Bone marrow (tissue), 2 donors: ENCODE measurements around the gene GYG2.

ENCODE experiments used
- DNase-seq, 2 donors: peaks; one replicate each; lab custom pipeline; 2025; lab: John Stamatoyannopoulos, UW

Gene GYG2

GRCh38 chrX:2817036-2817435 lies 11.7 kb upstream of the GYG2 start:
- no peak for DNase-seq

GRCh38 chrX:2819345-2820135 lies 9.2 kb upstream of the GYG2 start:
- no peak for DNase-seq

- DNase-seq = no peak
These were observed 8.5 kb upstream of the GYG2 start for GRCh38 chrX:2820136-2820771.

GRCh38 chrX:2823795-2824386 lies 4.8 kb upstream of the GYG2 start:
- no peak for DNase-seq

- DNase-seq = no peak
These were observed 3.8 kb upstream of the GYG2 start for GRCh38 chrX:2824886-2825285.

GRCh38 chrX:2828959-2829411 lies 255 bp downstream of the GYG2 start:
- no peak for DNase-seq

GRCh38 chrX:2829469-2830246 lies 928 bp downstream of the GYG2 start:
- DNase-seq = no peak

GRCh38 chrX:2831471-2832228 lies 2.9 kb downstream of the GYG2 start:
- no peak for DNase-seq

- no peak for DNase-seq
These were observed 9.2 kb downstream of the GYG2 start for GRCh38 chrX:2837961-2838360.

GRCh38 chrX:2840961-2841360 lies 12.2 kb downstream of the GYG2 start:
- DNase-seq = no peak

GRCh38 chrX:2841537-2841936 lies 12.8 kb downstream of the GYG2 start:
- no peak for DNase-seq

GRCh38 chrX:2846992-2847391 lies 18.3 kb downstream of the GYG2 start:
- DNase-seq = no peak

- DNase-seq = no peak
These were observed 20.2 kb downstream of the GYG2 start for GRCh38 chrX:2848871-2849301.

- no peak for DNase-seq
These were observed 26.2 kb downstream of the GYG2 start for GRCh38 chrX:2854918-2855317.

GRCh38 chrX:2855761-2856160 lies 27.0 kb downstream of the GYG2 start:
- no peak for DNase-seq

GRCh38 chrX:2857566-2857965 lies 28.8 kb downstream of the GYG2 start:
- no peak for DNase-seq

GRCh38 chrX:2859197-2859797 lies 30.6 kb downstream of the GYG2 start:
- DNase-seq = no peak

GRCh38 chrX:2862404-2862803 lies 33.7 kb downstream of the GYG2 start:
- DNase-seq = no peak

- no peak for DNase-seq
These were observed 34.9 kb downstream of the GYG2 start for GRCh38 chrX:2863646-2864045.

GRCh38 chrX:2867206-2867605 lies 38.5 kb downstream of the GYG2 start:
- DNase-seq = no peak

- DNase-seq = no peak
These were observed 41.9 kb downstream of the GYG2 start for GRCh38 chrX:2870650-2871049.
